HCT116 (cell line): ENCODE data around the gene TRIB2.

Experiments used
- POLR2A ChIP-seq: IDR thresholded peaks from 2 replicates; pipeline ENCODE4 v1.7.0; 2011; ENCODE audit warnings: borderline replicate concordance; ENCODE audit not compliant: insufficient read depth, insufficient read length; ENCODE audit errors: extremely low read depth
- SP1 ChIP-seq: IDR thresholded peaks from 2 replicates; pipeline ENCODE4 v1.6.1; 2012; ENCODE audit warnings: low read depth
- ZBTB33 ChIP-seq: IDR thresholded peaks from 2 replicates; pipeline ENCODE4 v1.6.1; 2011; ENCODE audit warnings: mild to moderate bottlenecking, low read length, moderate library complexity; ENCODE audit not compliant: insufficient replicate concordance; ENCODE audit errors: extremely low read depth
- TF ChIP-seq, protein P1 (sequence below): IDR thresholded peaks from 2 replicates; pipeline ENCODE4 v1.6.1; 2012; ENCODE audit warnings: low read depth

GRCh38 chr2:12688893-12689292 is 27.8 kb upstream of the TRIB2 start:
- TF ChIP-seq SP1 (no peak), ZBTB33 (no peak), POLR2A (no peak)
- TF ChIP-seq, protein P1, sequence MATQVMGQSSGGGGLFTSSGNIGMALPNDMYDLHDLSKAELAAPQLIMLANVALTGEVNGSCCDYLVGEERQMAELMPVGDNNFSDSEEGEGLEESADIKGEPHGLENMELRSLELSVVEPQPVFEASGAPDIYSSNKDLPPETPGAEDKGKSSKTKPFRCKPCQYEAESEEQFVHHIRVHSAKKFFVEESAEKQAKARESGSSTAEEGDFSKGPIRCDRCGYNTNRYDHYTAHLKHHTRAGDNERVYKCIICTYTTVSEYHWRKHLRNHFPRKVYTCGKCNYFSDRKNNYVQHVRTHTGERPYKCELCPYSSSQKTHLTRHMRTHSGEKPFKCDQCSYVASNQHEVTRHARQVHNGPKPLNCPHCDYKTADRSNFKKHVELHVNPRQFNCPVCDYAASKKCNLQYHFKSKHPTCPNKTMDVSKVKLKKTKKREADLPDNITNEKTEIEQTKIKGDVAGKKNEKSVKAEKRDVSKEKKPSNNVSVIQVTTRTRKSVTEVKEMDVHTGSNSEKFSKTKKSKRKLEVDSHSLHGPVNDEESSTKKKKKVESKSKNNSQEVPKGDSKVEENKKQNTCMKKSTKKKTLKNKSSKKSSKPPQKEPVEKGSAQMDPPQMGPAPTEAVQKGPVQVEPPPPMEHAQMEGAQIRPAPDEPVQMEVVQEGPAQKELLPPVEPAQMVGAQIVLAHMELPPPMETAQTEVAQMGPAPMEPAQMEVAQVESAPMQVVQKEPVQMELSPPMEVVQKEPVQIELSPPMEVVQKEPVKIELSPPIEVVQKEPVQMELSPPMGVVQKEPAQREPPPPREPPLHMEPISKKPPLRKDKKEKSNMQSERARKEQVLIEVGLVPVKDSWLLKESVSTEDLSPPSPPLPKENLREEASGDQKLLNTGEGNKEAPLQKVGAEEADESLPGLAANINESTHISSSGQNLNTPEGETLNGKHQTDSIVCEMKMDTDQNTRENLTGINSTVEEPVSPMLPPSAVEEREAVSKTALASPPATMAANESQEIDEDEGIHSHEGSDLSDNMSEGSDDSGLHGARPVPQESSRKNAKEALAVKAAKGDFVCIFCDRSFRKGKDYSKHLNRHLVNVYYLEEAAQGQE: no peak
